Stimulated activated CD4-positive, alpha-beta T cell treated with anti-CD3 and anti-CD28 coated beads, TNF-alpha, amount 100 ng/mL, for 24 hours (primary cell): ENCODE measurements around the gene BBLN.
A peak's percentile ranks its signal among the peaks of the same experiment; 100 is the strongest.

Experiments used
- DNase-seq, 3 experiments: peaks; one replicate each; pipeline ENCODE4 v3.0.0-alpha.2; 2020; ENCODE audit warnings: low read depth in 3 of 3

Gene BBLN

DNA sequence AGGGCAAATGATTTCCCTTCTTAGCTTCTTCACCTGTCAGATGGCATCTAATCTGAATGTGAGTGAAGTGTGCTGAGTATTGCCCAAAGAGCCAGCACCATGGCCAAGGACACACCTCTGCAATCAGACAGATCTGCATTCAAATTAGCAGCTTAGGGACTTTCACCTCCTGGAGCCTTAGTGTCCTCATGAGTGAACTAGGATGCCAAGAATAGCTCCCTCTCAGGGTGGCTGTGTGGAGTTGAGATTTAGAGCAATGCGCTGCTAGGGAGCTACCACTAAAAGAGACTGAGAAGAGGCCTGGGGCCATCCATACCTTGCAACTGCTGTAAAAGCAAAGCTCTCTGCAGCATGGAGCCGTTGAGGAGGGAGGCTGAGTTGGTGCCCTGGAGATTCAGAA is 29.9 kb downstream of the BBLN start:
- no peak for DNase-seq

DNA sequence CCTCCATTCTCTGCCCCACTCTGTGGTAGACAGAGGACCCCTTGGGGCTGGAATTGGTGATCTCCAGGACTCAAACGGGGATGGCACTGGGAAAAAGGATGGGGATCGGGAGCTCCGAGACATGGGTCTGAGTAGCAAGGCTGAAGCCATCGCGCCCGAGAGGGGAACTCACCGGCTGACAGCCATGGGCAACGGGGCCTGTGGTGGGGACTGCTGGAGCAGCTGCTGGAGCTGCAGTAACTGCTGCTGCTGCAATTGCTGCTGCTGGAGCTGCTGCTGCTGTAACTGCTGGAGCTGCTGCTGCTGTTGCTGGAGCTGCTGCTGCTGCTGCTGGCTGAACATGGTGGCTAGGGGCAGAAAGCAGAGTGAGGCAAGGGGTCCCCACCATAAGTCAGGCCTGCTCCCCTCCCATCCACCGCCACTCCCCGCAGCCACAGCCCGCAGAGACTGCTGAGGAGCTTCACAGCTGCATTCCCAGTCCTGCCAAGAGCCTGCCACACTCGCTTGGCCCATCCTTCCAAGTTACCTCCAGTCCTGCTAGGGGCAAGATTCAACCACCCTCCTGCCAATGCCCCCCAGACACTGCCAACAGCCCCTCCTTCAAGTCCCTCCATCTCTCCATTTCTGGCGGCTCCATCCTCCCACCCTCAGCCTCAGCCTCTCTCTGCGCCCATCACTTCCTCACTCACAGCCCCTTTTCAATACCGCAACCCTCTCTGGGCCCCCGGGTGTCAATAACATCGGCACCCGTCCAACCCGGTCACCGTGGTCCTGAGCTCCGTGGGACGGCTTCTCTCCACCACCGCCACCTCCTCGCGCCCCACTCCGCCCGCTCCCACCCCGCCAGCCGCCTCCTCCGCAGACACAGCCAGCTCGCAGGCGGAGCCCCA is 30.7 kb downstream of the BBLN start:
- peak in 1 of 3 experiments; percentile 6 for DNase-seq

DNA sequence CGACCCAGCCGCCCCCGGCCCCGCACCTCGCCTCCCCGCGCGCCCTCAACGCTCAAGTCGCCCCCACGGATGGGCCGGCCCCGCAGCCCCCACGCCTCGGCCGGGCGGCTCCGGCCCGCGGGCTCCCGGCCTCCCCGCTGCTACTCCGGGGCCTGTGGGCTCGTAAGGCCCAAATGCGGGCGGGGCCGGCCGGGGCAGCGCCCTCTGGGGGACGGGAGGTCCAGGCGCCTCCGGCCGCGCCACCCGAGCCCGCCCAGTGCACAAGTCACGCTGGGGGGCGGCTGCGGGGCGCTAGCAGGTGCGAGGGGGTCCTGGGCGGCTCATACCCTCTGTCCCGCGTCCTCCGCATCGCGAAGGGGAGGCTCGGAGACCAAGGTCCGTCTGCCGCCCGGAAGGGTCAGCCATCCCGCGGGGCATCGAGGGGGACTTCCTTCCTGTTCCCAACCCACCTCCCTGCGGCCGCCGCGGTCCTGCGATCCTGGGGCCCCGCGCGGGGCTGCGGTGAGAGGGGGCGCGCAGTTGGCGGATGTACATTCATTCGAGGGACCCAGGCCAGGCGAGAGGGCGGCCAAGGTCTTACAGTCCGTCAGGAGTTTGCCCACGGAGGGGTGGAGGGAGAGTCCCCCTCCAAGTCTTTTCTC is 31.5 kb downstream of the BBLN start, which contains the start of gene CIZ1:
Gene CIZ1 (minus strand): TSS at position 167 of the 641 bp plus-strand sequence. CDS start 715 bp downstream, outside the sequence.
- peak; percentile 43 to 74 (median 56) for DNase-seq

DNA sequence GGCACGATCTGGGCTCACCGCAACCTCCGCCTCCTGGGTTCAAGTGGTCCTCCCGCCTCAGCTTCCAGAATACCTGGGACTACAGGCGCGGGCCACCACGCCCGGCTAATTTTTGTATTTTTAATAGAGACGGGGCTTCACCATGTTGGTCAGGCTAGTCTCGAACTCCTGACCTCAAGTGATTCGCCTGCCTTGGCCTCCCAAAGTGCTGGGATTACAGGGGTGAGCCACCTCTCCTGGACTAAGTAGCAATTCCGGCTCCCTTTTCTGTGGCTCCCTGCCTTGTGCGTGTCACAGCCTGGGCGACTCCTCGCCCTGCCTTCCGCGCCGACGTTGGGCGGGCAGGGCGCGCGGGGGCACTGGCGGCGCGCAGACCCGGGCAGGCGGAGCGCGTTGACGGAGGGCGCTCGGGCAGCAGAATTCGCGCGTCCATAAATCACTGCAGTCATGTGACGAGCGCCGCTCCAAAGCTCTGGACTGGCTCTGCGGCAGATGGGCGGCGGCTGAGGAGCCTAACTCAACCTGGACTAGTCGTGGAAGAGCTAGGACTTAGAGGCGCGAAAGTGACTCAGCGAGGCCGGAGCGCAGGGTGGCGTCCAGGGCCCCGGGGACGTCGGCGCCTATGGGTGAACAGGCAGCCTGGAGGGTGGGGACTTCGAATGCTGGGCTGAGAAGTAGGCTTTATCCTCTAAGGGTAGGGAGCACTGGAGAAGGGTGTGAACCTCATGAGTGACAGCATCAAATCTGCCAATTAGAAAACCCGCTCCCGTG is 32.7 kb downstream of the BBLN start:
- DNase-seq = peak in 1 of 3 experiments; percentile 46

DNA sequence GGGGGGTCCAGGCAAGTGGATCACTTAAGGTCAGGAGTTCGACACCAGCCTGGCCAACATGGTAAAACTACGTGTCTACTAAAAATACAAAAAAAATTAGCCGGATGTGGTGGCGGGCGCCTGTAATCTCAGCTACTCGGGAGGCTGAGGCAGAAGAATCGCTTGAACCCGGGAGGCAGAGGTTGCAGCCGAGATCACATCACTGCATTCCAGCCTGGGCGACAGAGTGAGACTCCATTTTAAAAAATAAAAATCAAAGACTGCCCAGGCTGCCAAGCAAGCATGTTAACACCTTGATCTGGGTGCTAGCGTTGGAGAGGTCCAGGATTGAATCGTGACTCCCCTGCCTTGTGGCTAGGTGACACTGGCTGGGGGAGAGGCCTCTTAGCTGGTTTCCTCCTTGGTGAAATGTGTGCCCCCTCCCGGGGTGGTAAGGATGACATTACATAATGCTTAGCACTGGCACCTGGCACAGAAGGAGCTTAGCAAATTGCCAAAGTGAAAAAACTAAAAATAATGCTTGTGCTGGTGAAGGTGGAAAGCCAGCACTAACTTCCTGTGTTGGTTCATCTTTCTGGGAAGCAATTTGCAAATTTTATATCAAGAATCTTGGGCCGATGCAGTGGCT is 33.5 kb downstream of the BBLN start:
- DNase-seq = no peak

DNA sequence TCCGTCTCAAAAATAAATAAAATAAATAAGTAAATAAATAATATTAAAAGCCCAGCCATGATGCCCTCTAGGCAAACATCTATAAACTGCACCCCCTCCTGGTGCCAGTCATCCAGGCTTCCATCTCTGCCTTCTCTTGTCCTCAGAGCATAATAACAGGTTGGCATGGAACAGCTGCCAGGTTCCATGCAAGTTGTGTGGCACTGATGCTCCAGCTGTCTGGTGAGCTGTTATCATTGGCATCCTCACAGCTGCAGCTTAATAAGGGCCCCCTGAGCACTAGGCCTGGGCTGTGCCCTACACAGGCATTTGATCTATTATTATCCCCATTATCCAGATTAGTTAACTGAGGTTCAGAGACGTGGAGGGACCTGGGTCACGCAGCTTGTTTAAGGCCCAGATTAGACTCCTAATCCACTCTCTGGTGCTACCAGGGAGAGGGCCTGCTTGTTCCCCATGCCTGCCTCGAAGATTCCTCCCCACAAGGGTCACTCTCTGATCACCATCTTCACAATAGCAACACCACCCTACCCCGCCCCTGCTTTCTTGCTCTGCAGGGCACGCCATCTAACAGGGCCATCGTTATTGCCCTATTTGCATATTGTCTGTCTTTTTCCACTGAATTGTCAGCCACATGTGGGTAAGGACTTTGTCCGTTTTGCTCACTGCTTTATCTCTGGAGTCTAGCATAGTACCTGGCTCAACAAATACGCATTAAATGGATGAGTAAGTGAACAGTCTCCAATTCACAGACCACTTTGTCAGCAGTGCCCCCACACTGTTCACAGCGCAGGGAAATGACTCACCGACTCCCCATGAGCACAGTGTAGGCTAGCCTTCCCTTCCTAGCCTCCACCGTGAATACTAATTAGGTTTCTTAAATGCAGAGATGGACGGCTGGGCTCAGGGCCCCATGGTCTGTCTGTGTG is 41.6 kb downstream of the BBLN start:
- no peak for DNase-seq

DNA sequence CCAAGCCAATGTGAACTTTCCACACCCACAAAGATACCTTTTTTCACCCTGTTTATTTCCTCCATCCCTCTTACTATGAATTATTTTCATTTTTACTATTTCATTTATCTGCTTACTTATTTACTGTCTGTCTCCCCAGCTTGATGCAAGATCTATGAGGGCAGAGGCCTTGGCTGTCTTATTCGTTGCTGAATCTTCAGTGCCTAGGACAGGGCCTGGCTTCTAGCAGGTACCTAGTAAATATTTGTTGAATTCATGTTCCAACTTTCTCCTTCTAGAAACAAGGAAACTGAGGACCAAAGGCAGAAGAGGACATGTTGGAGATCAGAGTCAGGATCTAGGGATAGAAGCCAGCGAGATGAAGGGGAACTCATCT is 42.6 kb downstream of the BBLN start:
- no peak for DNase-seq

DNA sequence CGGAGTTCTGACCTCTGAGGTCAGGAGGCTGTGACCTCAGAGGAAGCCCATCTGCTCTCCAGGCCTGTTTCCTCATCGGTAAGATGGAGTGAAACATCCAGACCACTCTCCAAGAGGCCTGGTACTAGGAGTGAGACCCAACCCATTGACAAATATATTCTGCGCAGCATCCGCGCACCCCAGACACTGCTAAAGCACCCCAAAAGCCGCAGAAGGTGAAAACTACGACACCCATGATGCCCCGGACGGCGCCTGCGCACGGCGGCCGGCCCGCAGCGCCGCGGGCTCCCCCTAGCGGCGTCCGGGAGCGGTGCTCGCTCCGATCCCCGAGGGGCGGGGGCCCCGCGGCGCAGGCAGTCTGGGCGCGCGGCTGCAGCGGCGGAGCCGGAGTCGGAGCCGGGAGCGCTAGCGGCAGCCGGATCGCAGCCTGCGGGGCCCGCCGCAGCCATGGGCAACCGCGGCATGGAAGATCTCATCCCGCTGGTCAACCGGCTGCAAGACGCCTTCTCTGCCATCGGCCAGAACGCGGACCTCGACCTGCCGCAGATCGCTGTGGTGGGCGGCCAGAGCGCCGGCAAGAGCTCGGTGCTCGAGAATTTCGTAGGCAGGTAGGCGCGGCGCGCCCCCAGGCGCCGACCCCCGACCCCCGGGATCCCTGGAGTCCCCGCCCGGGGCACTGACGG is 43.1 kb downstream of the BBLN start, which contains the start of gene DNM1:
Gene DNM1 (plus strand): TSS at position 356 of the 683 bp plus-strand sequence. CDS start 92 bp downstream, at position 448.
- DNase-seq = peak; percentile 35 to 60 (median 45)

DNA sequence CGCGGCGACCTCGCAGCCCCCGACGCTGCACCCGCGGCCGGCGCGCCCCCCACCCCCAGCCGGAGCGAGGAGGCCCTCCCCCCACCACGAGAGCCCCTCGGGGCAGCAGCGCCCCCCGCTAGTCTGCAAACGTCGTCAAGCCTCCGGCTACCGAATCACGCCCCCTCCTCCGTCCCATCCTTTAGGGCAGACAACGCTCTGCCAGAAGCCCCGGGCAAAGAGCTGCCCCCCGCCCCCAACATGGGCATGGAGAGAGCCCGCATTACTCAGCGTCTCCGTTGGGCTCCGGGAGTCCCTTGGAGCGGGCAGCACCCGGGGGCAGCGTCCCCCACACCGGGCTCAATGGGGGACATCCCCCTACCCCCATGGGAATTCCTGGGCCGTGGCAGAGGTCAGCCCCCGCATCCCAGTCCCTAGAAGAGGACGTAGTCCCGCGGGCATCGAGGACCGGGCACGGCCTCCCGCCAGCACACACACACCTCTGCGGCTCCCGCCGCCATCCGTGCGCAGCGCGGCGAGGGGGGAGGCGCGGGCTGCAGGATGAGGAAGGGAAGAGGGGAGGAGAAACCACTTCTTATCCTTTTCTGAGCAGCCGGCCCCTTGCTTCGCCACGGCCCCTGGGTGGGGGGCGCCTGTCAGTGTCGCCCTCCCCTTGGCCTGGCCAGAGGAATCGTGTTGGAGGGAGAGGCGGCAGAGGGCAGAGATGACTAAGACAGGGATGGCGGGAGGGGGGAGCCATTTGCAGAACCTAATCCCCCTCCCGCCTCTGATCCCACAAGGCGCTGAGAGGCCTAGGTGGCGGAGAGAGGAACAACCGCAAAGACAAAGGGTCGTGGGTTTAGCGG is 43.9 kb downstream of the BBLN start:
- no peak for DNase-seq

DNA sequence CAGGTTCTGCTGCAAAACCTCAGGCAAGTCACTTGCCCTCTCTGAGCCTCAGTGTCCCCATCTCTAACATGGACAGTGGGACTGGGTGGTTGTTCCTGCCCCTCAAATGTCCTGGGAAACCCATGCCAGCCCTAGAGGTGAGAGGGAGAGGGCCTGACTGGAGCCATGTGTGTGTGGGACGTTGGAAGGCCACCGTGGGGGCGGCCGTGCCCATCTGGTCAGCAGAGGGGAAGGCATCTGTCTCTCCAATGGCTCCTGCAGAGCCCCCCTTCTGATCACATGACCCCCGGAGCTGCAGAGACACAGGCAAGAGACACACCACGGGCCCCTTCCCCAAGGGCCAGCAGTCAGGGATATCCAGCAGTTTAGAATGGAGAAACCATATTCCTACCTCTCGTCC is 44.8 kb downstream of the BBLN start:
- DNase-seq = no peak

DNA sequence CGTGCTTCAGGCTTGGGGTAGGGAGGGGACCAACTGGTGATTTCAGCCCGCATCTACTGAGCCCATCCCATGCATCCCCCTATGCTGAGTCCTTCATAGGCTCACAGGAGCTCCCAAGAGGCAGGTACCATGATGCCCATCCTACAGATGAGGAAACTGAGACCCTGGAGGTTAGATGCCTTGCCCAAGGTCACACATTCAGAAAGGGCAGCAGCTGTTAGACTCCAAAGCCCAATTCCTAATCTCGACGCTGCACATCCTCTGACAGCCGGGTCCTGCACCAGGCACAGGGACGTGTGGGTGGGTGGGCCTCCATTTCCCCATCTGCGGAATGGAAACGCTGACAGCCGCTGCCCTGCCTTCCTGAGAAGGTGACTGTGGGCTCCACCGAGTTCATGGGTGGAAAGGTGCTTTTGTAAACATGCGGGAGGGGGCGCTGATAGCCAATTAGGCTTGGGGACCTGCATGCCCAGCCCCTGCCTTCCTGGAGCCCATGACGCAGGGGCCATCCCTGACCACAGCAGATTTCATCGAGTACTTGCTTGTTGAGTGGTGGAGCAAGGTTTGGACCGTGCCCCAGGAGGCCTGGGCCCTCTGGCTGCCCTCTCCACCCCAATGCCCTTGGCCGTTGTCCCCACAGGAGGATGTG is 45.4 kb downstream of the BBLN start:
- no peak for DNase-seq

DNA sequence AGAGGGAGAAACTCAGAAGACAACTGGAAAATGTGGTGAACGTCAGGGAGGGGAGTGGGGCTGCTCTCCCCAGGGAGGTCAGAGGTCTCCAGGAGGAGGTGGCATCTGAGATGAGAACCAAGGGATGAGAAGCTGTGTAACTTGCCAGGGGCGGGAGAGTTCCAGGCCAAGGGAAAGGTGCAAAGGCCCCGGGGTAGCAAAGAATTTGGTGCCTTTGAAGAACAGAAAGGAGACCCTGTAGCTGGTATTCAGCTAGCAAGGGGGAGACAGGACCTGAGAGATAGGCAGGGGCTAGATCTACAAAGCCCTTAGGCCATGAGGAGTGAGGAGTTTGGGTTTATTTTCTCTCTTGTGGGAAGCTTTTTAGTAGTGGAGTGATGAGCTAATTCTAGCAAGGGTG is 46.4 kb downstream of the BBLN start:
- DNase-seq = no peak

DNA sequence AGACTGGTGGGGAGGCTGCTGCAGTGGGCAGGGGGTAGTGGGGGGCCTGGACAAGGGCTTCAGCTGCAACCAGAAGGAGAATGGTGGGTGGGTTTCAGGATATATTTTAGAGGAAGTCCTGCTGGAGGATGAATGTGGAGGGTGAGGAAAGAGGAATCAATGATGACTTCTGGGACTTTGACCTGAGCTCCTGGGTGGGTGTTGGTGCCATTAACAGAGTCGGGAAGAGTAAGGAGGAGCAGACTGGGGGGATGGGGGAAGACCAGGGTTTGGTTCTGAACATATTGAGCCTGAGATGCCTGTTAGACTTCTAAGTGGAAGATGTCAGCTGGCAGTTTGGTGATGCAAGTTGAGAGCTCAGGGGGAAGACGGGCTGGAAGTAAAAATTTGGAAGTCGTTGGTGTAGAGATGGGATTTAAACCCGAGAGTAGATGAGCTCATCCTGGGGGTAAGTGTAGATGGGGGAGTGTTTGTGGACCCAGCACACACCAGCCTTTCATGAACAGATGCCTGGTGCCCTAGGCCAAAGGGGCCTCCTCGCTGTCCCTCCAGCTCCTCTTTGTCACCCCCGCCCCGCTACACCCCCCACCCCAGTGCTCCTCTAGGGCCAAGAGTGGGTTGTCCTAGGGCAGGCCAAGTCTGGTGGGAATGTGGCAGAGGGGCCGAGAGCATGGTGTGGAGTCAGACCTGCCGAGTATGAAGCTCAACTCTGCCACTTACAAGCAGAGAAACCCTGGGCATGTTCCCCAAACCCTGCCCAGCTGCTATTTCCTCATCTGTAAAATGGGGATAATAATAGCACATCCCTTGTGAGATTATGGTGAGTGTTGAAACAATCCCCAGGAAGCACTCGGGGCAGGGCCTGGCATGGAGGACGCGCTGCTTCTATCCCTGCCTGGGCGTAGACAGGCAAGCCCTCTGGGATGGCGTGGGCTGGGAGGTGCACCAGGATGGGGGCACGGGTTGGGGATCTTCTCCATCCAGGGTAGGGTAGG is 47.1 kb downstream of the BBLN start:
- no peak for DNase-seq

DNA sequence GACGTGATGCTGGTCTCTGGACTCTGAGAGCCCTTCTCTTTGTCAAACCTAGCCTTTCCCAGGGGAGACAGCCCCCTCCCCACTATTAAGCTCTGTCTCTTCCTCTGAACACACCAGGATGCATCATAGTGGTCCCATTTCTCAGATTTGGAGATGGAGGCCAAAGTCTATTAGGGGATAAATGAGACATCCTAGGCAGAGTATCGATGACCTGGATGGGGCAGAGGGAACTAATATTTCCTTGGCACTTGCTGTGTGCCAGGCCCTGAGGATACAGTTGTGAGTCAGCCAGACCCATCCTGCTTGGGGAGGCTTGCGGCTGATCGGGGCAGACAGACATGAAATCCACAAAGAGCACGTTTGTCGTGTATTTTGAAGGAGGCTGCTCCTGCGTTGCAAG is 48.3 kb downstream of the BBLN start:
- no peak for DNase-seq

DNA sequence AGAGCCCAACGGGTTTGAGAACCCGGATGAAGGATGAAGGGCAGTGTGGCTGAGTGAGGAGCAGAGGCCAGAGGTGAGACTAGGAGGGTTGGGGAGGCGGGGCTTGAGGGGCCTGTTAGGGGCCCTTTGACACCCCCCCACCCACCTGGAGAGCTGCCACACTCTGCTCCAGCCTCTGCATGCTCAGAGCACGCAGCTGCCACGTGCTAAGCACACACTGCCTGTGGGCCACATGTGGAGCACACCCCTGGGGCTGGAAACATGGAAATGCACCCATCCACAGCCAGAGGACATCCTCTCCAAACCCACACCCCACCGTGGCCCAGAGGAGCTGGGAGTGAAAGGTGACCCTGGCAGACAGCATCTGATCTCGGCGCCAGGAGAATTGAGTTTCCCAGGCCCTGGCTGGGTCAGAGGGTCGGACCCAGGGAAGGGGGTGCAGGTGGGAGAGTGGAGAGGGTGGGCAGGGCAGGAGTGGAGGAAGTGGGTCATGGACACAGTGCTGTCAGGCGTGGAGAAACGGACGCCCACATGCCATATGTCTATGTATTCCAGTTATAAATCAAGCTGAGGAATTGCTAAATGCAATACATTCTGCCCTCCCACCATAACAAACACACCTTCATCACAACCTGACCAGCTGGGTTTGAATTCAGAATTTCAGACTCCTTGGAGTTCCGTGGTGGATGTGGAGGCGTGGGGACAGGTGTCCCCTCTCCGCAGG is 49.0 kb downstream of the BBLN start:
- no peak for DNase-seq

DNA sequence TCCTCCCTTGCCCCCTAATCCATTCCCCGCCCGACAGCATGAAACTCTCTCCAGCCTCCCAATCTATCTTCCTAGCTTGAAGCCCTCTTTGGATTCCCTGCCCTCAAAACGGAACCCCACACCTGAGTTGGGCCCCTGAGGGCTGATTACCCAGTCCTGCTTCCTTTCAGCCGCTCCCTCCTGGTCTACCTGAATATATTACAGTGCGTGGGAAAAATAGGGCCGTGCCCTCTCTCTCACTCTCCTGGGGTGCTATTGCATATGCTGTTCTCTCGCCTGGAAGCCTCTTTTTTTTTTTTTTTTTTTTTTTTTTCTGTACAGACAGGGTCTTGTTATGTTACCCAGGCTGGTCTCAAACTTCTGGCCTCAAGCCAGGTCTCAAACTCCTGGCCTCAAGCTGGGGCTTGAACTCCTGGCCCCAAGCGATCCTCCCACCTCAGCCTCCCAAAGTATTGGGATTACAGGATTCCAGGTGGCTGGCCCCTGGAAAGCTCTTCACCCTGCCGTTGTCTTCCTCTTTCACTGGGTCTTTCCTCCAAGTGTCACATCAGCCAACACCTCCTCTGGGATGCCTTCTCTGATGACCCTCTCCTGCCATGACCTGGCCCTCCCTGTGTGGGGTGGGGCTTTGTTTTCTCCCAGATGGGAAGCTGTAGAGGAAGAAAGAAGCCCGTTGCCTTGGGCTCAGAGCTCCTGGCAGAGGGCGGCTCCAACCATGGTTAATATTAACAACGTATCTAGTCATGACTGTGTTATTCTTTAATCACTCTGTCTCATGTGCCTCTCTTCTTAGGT is 51.3 kb downstream of the BBLN start:
- no peak for DNase-seq
